Measurements from ENCODE around the gene POMT1.

- TF ChIP-seq, protein P1, sequence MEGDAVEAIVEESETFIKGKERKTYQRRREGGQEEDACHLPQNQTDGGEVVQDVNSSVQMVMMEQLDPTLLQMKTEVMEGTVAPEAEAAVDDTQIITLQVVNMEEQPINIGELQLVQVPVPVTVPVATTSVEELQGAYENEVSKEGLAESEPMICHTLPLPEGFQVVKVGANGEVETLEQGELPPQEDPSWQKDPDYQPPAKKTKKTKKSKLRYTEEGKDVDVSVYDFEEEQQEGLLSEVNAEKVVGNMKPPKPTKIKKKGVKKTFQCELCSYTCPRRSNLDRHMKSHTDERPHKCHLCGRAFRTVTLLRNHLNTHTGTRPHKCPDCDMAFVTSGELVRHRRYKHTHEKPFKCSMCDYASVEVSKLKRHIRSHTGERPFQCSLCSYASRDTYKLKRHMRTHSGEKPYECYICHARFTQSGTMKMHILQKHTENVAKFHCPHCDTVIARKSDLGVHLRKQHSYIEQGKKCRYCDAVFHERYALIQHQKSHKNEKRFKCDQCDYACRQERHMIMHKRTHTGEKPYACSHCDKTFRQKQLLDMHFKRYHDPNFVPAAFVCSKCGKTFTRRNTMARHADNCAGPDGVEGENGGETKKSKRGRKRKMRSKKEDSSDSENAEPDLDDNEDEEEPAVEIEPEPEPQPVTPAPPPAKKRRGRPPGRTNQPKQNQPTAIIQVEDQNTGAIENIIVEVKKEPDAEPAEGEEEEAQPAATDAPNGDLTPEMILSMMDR (IDR thresholded peaks at IDR 0.05; ENCODE audit: poor library complexity), result no peak
- no peak for TF ChIP-seq EZH2 (IDR thresholded peaks at IDR 0.05; ENCODE audit: borderline replicate concordance)
These were observed 19.1 kb downstream of the POMT1 start for GRCh38 chr9:131521822-131522221.
